HepG2 (cell line): ENCODE measurements around the gene VAV2. TPM values are rescaled to one million over a fixed set of nuclear protein-coding genes. Genes with fewer than 3 reads are reported as not detected.

ENCODE experiments used
- AGO2 ChIP-seq: fragments of 200-400 bp; formaldehyde crosslinking; optimal IDR thresholded peaks from 2 replicates; pipeline ENCODE3; 2017; ENCODE audit warnings: mild to moderate bottlenecking, low read depth, low read length, moderate library complexity
- ARHGAP35 ChIP-seq: sonication (generic); formaldehyde crosslinking; IDR thresholded peaks from 2 replicates; pipeline ENCODE4 v1.9.0; 2022; ENCODE audit warnings: mild to moderate bottlenecking, inconsistent platforms, moderate library complexity, missing genetic modification reagents, borderline replicate concordance
- ATF1 ChIP-seq: IDR thresholded peaks from 2 replicates; pipeline ENCODE4 v1.6.1; 2016; ENCODE audit warnings: mild to moderate bottlenecking, control low read depth
- JDP2 ChIP-seq: sonication (generic); formaldehyde crosslinking; IDR thresholded peaks from 2 replicates; pipeline ENCODE4 v1.8.1; 2022; ENCODE audit warnings: missing genetic modification reagents, borderline replicate concordance
- MAFF ChIP-seq: IDR thresholded peaks from 2 replicates; pipeline ENCODE4 v1.6.1; 2011; ENCODE audit warnings: low read depth, low read length, improper control_type of control experiment
- NFYB ChIP-seq: sonication (generic); formaldehyde crosslinking; IDR thresholded peaks from 2 replicates; pipeline ENCODE4 v1.4.0; 2020; ENCODE audit warnings: missing genetic modification reagents
- RBFOX2 ChIP-seq: fragments of 200-400 bp; formaldehyde crosslinking; IDR thresholded peaks from 2 replicates; pipeline ENCODE4 v1.6.1; 2017; ENCODE audit warnings: low read depth, mild to moderate bottlenecking, low read length
- SOX13 ChIP-seq, 3 experiments: fragments of 450-650 bp in 1 of 3; sonication (generic) in 1 of 3; formaldehyde crosslinking in 1 of 3; IDR thresholded peaks in 2 of 3; conservative IDR thresholded peaks in 1 of 3; 2 replicates each; pipeline versions ENCODE4 v1.5.0 to v1.6.1; 2016 to 2020; ENCODE audit warnings: antibody characterized with exemption in 1 of 3, mild to moderate bottlenecking in 1 of 3, missing compliant biosample characterization in 1 of 3, missing genetic modification reagents in 1 of 3, moderate library complexity in 1 of 3
- U2AF1 ChIP-seq: fragments of 200-400 bp; formaldehyde crosslinking; optimal IDR thresholded peaks from 2 replicates; pipeline ENCODE3; 2017; ENCODE audit warnings: mild to moderate bottlenecking, low read depth, low read length
- ZNF225 ChIP-seq: sonication (generic); formaldehyde crosslinking; IDR thresholded peaks from 2 replicates; pipeline ENCODE4 v1.4.0; 2020; ENCODE audit warnings: mild to moderate bottlenecking, missing genetic modification reagents
- ZNF629 ChIP-seq: sonication (generic); formaldehyde crosslinking; conservative IDR thresholded peaks from 2 replicates; pipeline ENCODE4 v1.5.0; 2020; ENCODE audit warnings: missing genetic modification reagents
- ZNF670 ChIP-seq: sonication (generic); formaldehyde crosslinking; IDR thresholded peaks from 2 replicates; pipeline ENCODE4 v1.8.0; 2022; ENCODE audit warnings: mild to moderate bottlenecking, missing genetic modification reagents, borderline replicate concordance
- ZNF703 ChIP-seq: sonication (generic); formaldehyde crosslinking; IDR thresholded peaks from 2 replicates; pipeline ENCODE4 v1.5.1; 2020; ENCODE audit warnings: missing genetic modification reagents, mild to moderate bottlenecking, moderate library complexity, borderline replicate concordance
- polyA plus RNA-seq, 8 experiments: library from polyadenylated mRNA; depleted of rRNA in 3 of 8; stranded (reverse) in 7 of 8; unstranded in 1 of 8; fragments of >200 nt; fragmentation: Illumina TruSeq in 4 of 8; extraction: Trizol in 4 of 8; gene quantifications; 2 replicates each; pipeline versions ENCODE4 v1.2.1 to v1.2.3, GENCODE V29; 2011 to 2016; ENCODE audit warnings: low read depth in 4 of 8, missing spikeins in 1 of 8, mixed read lengths in 1 of 8; ENCODE audit not compliant: insufficient read depth in 1 of 8
- total RNA-seq, 5 experiments: library from RNA; depleted of rRNA; stranded (reverse); fragments of >200 nt; fragmentation: Illumina TruSeq; extraction: Trizol; gene quantifications; 2 replicates each; pipeline ENCODE4 v1.2.3, GENCODE V29; 2016; ENCODE audit warnings: low read depth in 1 of 5
- TF ChIP-seq, protein P1 (sequence below): sonication (generic); formaldehyde crosslinking; IDR thresholded peaks from 2 replicates; pipeline ENCODE4 v1.5.0; 2020; ENCODE audit warnings: missing genetic modification reagents
- TF ChIP-seq, protein P2 (sequence below): sonication (generic); formaldehyde crosslinking; IDR thresholded peaks from 2 replicates; pipeline ENCODE4 v1.4.0; 2020; ENCODE audit warnings: missing genetic modification reagents
- TF ChIP-seq, protein P3 (sequence below): sonication (generic); formaldehyde crosslinking; IDR thresholded peaks from 2 replicates; pipeline ENCODE4 v1.4.0; 2020; ENCODE audit warnings: mild to moderate bottlenecking, missing genetic modification reagents, borderline replicate concordance

Gene VAV2
- total and polyA plus RNA-seq, 2 of the 13 experiments (the other 11 are each of a cell fraction or from before 2014, with no cell fraction given): 22.5 to 22.9 TPM

DNA sequence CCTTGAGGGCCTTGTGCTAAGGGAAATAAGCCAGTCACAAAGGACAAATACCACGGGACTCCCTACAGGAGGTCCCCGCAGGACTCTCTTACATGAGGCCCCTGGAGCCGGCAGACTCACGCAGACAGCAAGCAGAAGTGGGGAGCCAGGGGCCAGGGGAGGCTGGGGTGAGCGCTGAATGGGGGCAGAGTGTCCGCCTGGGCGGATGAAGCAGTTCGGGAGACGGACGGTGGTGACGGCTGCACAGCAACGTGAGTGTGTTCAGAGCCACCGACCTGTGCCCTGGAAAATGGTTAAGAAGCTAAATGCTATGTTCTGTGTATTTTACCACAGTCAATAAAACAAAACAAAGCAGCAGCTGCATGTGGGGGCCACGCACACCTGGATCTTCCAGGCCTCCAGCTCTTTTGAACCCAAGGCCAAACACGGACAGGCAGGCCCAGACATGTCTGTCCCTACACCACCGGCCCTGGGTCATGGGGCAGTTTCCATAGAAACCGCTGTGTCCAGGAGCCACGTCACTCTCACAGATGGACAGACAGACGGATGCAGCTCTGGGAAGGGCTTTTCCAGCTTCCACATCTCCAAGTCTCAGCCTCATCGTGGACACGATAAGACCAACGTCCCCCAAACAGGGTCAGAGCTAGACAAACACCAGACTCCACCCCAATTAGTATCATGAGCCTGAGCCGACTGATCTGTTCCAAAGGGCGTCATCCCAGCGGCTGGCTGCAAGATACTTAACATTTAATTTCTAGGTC lies 103.9 kb downstream of the VAV2 start (continued):
- TF ChIP-seq, protein P1, sequence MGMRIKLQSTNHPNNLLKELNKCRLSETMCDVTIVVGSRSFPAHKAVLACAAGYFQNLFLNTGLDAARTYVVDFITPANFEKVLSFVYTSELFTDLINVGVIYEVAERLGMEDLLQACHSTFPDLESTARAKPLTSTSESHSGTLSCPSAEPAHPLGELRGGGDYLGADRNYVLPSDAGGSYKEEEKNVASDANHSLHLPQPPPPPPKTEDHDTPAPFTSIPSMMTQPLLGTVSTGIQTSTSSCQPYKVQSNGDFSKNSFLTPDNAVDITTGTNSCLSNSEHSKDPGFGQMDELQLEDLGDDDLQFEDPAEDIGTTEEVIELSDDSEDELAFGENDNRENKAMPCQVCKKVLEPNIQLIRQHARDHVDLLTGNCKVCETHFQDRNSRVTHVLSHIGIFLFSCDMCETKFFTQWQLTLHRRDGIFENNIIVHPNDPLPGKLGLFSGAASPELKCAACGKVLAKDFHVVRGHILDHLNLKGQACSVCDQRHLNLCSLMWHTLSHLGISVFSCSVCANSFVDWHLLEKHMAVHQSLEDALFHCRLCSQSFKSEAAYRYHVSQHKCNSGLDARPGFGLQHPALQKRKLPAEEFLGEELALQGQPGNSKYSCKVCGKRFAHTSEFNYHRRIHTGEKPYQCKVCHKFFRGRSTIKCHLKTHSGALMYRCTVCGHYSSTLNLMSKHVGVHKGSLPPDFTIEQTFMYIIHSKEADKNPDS (CRISPR knock-in tag): no peak
- TF ChIP-seq ZNF703 (CRISPR knock-in tag): 0 out of 2 replicates have a peak, but pooled peaks have one; percentile 32
- TF ChIP-seq U2AF1: no peak
- no peak for TF ChIP-seq ARHGAP35
- TF ChIP-seq, protein P2, sequence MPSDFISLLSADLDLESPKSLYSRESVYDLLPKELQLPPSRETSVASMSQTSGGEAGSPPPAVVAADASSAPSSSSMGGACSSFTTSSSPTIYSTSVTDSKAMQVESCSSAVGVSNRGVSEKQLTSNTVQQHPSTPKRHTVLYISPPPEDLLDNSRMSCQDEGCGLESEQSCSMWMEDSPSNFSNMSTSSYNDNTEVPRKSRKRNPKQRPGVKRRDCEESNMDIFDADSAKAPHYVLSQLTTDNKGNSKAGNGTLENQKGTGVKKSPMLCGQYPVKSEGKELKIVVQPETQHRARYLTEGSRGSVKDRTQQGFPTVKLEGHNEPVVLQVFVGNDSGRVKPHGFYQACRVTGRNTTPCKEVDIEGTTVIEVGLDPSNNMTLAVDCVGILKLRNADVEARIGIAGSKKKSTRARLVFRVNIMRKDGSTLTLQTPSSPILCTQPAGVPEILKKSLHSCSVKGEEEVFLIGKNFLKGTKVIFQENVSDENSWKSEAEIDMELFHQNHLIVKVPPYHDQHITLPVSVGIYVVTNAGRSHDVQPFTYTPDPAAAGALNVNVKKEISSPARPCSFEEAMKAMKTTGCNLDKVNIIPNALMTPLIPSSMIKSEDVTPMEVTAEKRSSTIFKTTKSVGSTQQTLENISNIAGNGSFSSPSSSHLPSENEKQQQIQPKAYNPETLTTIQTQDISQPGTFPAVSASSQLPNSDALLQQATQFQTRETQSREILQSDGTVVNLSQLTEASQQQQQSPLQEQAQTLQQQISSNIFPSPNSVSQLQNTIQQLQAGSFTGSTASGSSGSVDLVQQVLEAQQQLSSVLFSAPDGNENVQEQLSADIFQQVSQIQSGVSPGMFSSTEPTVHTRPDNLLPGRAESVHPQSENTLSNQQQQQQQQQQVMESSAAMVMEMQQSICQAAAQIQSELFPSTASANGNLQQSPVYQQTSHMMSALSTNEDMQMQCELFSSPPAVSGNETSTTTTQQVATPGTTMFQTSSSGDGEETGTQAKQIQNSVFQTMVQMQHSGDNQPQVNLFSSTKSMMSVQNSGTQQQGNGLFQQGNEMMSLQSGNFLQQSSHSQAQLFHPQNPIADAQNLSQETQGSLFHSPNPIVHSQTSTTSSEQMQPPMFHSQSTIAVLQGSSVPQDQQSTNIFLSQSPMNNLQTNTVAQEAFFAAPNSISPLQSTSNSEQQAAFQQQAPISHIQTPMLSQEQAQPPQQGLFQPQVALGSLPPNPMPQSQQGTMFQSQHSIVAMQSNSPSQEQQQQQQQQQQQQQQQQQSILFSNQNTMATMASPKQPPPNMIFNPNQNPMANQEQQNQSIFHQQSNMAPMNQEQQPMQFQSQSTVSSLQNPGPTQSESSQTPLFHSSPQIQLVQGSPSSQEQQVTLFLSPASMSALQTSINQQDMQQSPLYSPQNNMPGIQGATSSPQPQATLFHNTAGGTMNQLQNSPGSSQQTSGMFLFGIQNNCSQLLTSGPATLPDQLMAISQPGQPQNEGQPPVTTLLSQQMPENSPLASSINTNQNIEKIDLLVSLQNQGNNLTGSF (CRISPR knock-in tag): peak; percentile 64; the same call in 1 of the 2 replicates
- peak; percentile 87 for TF ChIP-seq SOX13 (IDR thresholded peaks at IDR 0.05)
- TF ChIP-seq SOX13 (CRISPR knock-in tag; conservative IDR thresholded peaks at IDR 0.05 in 1 of 2, IDR thresholded peaks at IDR 0.05 in 1 of 2): peak in 1 of 2 experiments; percentile 81; a peak in 2 of 4 replicates
- TF ChIP-seq ZNF629: no peak
- TF ChIP-seq AGO2: no peak
- TF ChIP-seq MAFF: no peak
- TF ChIP-seq ATF1 (CRISPR knock-in tag): peak; percentile 64
- TF ChIP-seq ZNF670: no peak
- no peak; the same call in 1 of the 2 replicates for TF ChIP-seq ZNF225
- TF ChIP-seq NFYB (CRISPR knock-in tag): no peak; the same call in 1 of the 2 replicates
- TF ChIP-seq, protein P3, sequence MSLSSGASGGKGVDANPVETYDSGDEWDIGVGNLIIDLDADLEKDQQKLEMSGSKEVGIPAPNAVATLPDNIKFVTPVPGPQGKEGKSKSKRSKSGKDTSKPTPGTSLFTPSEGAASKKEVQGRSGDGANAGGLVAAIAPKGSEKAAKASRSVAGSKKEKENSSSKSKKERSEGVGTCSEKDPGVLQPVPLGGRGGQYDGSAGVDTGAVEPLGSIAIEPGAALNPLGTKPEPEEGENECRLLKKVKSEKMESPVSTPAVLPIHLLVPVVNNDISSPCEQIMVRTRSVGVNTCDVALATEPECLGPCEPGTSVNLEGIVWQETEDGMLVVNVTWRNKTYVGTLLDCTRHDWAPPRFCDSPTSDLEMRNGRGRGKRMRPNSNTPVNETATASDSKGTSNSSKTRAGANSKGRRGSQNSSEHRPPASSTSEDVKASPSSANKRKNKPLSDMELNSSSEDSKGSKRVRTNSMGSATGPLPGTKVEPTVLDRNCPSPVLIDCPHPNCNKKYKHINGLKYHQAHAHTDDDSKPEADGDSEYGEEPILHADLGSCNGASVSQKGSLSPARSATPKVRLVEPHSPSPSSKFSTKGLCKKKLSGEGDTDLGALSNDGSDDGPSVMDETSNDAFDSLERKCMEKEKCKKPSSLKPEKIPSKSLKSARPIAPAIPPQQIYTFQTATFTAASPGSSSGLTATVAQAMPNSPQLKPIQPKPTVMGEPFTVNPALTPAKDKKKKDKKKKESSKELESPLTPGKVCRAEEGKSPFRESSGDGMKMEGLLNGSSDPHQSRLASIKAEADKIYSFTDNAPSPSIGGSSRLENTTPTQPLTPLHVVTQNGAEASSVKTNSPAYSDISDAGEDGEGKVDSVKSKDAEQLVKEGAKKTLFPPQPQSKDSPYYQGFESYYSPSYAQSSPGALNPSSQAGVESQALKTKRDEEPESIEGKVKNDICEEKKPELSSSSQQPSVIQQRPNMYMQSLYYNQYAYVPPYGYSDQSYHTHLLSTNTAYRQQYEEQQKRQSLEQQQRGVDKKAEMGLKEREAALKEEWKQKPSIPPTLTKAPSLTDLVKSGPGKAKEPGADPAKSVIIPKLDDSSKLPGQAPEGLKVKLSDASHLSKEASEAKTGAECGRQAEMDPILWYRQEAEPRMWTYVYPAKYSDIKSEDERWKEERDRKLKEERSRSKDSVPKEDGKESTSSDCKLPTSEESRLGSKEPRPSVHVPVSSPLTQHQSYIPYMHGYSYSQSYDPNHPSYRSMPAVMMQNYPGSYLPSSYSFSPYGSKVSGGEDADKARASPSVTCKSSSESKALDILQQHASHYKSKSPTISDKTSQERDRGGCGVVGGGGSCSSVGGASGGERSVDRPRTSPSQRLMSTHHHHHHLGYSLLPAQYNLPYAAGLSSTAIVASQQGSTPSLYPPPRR: peak; percentile 84; the same call in 1 of the 2 replicates
- no peak for TF ChIP-seq RBFOX2
- TF ChIP-seq JDP2: no peak
